Measurements from ENCODE around the gene RADIL.
A peak's percentile ranks its signal among the peaks of the same experiment; 100 is the strongest.
"Not testable (repeated sequence)": the region's sequence is repeated elsewhere in the genome, so short reads cannot be mapped to it uniquely, and the experiment has no call there.

Gene RADIL

DNA sequence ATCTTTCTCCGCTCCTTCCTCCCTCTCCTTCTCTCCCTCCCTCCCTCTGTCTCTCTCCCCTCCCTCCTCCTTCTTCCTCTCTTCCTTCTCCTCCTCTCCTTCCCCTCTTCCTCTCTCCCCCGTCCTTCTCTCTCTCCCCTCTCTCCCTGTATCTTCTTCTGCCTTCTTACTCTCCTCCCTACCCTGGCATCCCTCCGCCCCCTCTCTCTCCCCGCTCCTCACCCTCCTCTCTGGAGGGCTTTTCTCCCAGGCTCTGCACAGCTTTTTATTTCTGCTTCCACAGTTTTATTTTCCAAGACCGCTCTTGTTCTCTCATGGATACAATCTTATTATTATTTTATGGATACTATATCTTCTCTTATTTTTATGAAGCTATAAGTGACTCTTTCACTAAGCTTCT is 75.5 kb downstream of the RADIL start:
- DNase-seq = no peak

- no peak for DNase-seq
Measured at GRCh38 chr7:4807598-4808016, 75.9 kb downstream of the RADIL start.

DNA sequence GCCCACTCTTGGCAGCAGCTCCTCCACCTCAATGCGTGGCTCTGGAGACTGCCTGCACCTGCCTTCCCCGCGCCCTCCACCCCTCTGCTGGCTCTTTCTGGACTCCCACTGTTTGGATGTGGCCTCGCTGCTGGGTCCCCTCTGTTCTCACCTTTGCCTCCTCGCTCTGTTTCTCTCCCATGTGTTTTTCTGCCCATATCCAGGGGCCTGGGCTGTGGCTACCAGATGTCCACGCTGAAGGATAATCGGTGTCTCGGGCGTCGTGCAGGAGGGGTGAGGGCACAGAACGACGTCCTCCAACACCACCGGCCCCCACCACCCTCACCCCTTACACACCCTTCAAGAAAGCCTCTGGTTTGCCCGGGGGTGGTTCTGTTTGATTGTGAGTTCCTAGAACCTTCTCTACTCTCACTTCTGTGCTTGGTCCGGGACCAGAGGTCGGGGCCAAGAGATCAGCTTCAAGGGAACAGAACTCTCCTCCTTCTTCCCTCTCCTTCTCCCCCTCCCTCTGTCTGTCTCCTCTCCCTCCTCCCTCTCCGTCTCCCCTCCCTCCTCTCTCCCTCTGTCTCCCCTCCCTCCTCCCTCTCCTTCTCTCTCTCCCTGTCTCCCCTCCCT is 76.4 kb downstream of the RADIL start:
- no peak for DNase-seq

DNA sequence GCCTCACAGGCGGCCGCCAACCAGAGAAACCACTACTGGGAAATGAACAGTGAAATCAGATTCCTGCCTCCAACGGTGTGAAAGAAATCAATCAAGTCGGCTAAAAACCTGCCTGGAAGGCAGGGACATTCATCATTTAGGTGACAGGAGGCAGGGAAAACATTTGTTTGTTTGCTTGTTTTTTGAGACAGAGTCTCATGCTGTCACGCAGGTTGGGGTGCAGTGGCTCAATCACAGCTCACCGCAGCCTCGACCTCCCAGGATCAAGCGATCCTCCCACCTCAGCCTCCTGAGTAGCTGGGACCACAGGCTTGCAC is 77.6 kb downstream of the RADIL start:
- DNase-seq = no peak

DNA sequence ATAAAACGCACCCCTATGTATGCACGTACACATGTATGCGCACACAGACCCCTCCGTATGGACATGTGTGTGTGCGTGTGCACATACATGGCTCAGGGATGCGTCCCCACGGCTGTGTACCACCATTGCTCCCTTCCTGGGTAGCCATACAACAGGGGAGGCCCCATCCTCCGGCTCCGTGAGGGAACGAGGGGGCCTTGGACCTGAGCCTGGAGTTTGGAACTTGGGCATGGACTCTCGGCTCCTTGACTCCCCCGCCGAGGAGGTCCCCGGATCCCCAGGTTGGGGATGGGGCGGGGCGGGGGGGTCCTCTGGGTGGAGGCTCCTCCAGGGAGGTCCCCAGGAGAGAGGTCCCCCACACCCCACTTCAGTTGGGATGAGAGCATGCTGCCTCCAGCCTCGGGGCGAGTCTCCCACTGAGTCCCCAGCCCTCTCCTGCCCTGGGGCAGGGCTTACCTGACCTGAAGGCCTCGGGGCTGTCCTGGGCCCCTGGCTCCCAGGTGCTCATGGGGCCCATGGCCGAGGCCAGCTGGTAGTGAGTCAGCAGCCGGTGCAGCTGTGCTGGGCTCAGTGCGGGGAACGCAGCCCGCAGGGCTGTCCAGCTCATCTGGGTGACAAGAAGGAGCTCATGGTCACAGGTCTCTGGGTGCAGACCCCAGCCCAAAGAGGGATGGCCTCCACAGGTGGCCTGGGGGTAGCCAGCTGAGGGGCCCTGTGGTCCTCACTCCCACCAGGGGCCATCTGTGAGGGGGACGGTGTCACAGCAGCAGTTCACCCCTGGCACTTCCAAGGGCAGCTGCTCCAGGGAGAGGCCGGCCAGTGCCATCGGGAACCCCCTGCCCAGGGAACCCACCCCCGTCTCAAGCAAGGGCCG is 78.2 kb downstream of the RADIL start:
- no peak for DNase-seq

- DNase-seq = no peak
Measured at GRCh38 chr7:4803397-4804241, 79.9 kb downstream of the RADIL start.

DNA sequence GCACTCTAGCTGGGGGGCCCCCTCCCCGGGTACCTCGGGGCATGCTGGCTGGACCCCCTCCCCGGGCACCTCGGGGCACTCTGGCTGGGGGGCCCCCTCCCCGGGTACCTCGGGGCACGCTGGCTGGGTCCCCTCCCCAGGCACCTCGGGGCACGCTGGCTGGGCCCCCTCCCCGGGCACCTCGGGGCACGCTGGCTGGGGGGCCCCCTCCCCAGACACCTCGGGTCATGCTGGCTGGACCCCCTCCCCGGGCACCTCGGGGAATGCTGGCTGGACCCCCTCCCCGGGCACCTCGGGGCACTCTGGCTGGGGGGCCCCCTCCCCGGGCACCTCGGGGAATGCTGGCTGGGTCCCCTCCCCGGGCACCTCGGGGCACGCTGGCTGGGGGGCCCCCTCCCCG is 80.9 kb downstream of the RADIL start:
- not testable (repeated sequence) for DNase-seq

DNA sequence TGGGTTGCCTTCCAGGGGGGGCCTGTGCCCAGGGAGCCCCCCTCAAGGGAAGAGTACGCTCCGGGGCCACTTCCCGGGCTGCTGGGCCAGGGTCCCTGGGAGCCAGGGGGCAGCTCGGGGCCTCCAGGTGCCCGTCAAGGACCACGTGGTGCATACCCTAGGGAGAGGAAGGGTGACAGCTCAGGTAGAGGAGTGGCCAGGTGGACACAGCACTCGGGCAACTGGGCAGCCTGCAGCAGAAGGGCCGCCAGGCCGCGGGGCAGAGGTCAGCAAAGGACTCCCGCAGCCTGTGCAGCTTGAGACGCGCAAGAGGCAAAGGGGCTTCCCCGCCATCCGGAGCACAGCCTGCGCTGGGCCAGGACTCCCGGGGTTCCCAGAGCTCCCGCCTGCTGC is 81.7 kb downstream of the RADIL start:
- DNase-seq = no peak

DNA sequence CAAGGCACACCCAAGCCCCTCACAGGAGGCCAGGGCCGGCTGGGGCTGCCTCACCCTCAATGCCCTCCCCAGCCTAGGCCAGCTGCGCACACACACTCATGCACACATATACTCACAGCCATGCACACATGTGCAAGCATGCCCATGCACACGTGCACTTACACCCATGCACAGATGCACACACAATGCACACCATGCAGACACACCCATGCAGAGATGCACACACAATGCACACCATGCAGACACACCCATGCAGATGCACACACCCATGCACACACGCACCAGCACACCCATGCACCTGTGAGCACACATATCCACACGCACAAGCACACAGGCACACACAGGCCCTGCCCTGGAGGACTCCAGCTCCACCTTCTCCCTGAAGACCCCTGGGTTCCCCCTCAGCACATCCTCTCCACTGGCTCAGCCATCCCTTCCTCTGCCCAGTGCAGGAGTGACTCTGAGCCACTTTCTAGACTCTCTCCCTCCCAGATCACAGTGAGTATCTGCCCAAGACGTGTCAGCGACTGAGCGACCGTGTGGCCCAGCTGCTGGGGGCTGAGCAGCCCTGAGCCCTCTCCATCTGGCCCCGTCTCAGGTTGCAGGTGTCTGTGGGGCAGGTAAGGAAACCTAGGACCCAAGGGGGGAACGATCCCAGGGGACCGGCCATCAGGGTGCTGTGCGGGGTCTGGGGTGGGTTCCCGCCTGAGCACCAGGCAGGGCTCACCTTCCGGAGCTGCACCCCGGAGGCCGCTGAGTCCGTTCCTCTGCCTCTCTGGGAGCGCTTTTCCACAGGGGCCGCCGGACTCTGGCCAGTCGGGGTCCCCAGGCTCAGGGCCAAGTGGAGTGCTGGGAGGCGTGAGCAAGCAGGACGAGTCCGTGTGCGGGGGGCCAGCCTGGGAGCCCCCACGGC is 82.3 kb downstream of the RADIL start:
- DNase-seq = no peak

DNA sequence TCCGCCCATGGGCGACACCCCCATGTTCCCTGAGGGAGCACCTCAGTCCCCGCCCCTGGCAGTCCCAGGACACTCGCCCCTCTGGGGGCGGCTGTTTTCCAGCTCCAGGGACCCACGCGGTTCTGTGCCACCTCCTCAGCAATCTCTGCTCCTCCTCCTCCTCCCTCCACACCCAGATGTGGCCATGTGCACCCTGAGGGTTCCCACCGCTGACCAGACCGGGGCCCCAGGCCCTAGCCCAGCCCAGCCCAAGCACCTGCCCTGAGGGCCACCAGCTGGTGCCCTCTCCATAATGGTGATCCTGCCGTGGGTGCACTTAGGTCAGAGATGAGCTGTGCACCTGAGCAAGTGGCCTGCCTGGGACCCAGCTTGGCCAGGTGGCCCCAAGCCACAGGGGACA is 83.0 kb downstream of the RADIL start:
- DNase-seq = no peak

DNA sequence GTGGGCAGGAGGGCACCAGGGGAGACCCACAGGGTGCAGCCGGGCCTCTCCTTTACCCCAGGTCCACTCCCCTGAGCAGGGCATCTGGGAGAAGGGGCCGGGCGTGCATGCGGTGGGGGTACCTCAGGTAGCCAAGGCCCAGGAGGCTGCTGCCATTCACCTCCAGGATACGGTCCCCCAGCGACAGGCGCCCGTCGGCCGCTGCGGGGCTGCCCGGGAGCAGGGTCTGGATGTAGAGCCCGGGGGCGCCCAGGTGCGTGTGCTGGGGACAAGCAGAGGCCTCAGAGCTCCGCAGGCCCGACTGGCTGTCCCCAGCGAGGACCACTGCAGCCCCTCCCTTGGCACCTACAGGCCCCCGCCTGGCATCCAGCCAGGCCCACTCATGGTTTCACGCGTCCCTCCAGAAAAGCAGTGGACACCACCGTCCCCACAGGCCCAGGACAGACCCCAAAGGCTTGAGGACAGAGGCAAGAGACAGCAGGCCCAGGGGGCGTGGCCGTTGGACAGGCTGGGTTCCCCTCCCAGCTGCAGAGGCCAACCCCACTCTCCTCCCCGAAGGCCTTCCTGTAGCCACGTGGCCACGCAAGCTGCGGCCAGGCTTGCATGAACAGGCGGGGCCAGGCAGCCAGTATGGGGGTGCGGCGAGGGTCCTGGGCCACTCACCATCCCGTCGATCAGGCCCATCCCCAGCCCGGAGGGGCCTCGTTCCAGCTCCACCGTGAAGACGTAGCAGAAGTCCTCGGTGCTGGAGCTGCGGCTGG is 83.8 kb downstream of the RADIL start:
- no peak for DNase-seq

DNA sequence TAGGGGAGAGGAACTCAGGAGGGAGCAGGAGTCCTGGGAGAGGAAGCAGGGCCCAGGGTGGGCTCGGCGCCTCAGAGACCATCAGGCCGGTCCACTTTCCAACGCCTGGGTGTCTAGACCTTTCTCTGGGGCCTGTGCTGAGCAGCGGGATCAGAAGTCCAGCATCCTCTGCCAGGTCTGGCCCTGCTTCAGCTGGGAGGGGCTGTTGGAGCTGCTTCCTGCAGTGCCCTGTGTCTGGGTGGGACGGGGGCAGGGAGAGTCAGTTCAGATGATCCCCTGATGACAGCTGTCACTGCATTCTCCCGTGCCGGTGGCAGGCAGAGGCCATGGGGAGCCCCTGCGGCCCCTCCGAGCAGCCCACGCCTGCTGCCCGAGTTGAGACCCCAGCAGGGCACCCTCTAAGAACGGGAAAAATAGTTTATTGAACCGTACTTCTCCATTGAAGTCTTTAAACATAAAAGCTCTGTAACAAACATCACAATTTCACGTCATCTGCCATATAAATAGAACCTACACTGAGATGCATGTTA is 84.7 kb downstream of the RADIL start:
- DNase-seq = no peak

- DNase-seq = peak; percentile 59
Measured at GRCh38 chr7:4797858-4798705, 85.4 kb downstream of the RADIL start.

DNA sequence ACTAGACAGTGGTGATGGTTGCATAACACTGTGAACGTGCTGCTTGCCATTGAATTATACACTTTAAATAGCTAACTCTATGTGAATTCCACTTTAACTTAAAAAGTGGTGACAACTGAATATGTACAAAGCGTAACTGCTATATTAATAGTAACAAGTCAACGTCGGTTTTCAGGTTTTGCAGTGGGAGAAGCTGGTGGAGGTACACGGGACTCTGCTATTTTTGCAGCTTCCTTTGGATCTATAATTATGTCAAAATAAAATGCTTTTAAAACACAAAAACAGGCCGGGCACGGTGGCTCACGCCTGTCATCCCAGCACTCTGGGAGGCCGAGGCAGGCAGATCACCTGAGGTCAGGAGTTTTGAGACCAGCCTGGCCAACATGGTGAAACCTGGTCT is 87.1 kb downstream of the RADIL start:
- no peak for DNase-seq

DNA sequence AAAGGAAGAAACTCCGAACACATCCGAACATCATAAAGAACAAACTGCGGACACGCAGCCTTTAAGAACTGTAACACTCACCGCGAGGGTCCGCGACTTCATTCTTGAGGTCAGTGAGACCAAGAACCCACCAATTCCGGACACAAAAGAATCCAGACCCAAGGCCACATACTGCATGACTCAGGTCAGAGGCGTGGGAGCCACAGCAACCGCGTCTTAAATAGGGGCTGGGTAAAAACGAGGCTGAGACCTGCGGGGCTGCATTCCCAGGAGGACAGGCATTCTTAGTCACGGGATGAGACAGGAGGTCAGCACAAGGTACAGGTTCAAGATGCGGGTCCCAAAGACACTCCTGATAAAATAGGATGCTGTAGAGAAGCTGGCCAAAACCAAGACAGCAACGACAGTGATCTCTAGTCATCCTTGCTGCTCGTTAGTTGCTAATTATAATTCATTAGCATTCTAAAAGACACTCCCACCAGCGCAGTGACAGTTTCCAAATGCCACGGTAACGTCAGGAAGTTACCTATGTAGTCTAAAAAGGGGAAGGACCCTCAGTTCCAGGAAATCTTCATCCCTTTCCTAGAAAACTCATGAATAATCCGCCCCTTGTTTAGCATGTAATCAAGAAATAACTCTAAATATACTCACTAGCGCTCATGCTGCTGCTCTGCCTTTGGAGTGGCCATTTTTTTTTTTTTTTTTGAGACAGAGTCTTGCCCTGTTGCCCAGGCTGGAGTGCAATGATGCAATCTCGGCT is 88.7 kb downstream of the RADIL start:
- no peak for DNase-seq

DNA sequence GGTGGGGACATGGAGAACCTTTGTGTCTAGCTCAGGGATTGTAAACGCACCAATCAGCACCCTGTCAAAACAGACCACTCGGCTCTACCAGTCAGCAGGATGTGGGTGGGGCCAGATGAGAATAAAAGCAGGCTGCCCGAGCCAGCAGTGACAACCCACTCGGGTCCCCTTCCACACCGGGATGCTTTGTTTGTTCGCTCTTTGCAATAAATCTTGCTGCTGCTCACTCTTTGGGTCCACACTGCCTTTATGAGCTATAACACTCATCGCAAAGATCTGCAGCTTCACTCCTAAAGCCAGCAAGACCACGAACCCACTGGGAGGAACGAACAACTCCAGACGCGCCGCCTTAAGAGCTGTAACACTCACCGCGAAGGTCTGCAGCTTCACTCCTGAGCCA is 89.3 kb downstream of the RADIL start:
- DNase-seq = not testable (repeated sequence)

GRCh38 chr7:4793385-4793993 is 90.0 kb downstream of the RADIL start:
- DNase-seq = not testable (repeated sequence)

DNA sequence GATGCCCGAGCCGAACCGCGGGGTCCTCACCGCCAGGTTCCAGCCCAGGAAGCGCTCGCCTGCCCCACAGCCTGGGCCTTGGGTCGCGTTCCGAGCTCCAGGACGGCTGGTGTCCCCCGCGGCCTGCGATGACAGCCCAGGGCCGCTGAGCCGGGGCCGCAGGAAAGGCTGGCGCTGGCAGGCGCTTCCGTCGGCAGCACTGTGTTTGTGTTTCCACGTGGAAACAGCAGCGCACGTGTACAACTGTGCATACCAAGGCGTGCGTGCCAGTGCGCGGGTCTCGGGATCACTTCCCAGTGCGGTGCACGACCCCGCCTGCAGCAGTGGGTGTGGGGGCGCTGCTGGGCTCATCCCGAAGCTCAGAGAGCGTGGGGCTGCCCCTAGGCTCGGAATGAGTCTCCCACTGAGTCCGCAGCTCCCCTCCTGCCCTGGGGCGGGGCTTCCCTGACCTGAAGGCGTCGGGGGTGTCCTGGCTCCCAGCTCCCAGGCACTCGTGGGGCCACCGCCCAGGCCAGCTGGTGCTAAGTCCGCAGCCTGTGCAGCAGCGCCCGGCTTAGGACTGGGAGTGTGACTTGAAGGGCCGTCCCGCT is 90.9 kb downstream of the RADIL start:
- peak; percentile 20 for DNase-seq
